HCEC 1CT (cell line): ENCODE data around the gene DNAJB4.
"Not testable (repeated sequence)": the region's sequence is repeated elsewhere in the genome, so short reads cannot be mapped to it uniquely, and the experiment has no call there.

Experiments
- DNase-seq: peaks from one replicate; pipeline ENCODE4 v3.0.0-alpha.2; 2017

Gene DNAJB4

GRCh38 chr1:77991638-77992037 lies 13.1 kb upstream of the DNAJB4 start:
- no peak for DNase-seq

- no peak for DNase-seq
Measured at GRCh38 chr1:77994117-77994705, 10.5 kb upstream of the DNAJB4 start.

- no peak for DNase-seq
Measured at GRCh38 chr1:77996734-77997133, 8.0 kb upstream of the DNAJB4 start.

- not testable (repeated sequence) for DNase-seq
Measured at GRCh38 chr1:78000536-78000935, 4.2 kb upstream of the DNAJB4 start.

- DNase-seq, result no peak
Measured at GRCh38 chr1:78003070-78003746, 1.5 kb upstream of the DNAJB4 start.

GRCh38 chr1:78003882-78004718 lies 639 bp upstream of the DNAJB4 start:
- peak; percentile 87 for DNase-seq

- no peak for DNase-seq
Measured at GRCh38 chr1:78005448-78005722, 646 bp downstream of the DNAJB4 start.

- peak; percentile 86 for DNase-seq
Measured at GRCh38 chr1:78005755-78006154, 1.0 kb downstream of the DNAJB4 start.

GRCh38 chr1:78006521-78006920 lies 1.8 kb downstream of the DNAJB4 start:
- no peak for DNase-seq

GRCh38 chr1:78007677-78008341 lies 3.1 kb downstream of the DNAJB4 start:
- no peak for DNase-seq

- DNase-seq, result peak; percentile 29
Measured at GRCh38 chr1:78009276-78009675, 4.5 kb downstream of the DNAJB4 start.

GRCh38 chr1:78009836-78010235 lies 5.1 kb downstream of the DNAJB4 start:
- peak; percentile 33 for DNase-seq

- DNase-seq, result no peak
Measured at GRCh38 chr1:78011050-78011449, 6.3 kb downstream of the DNAJB4 start.

GRCh38 chr1:78015148-78015547 lies 10.4 kb downstream of the DNAJB4 start:
- no peak for DNase-seq

- DNase-seq, result no peak
Measured at GRCh38 chr1:78019024-78019423, 14.3 kb downstream of the DNAJB4 start.

GRCh38 chr1:78021134-78021533 lies 16.4 kb downstream of the DNAJB4 start:
- not testable (repeated sequence) for DNase-seq

- no peak for DNase-seq
Measured at GRCh38 chr1:78029793-78030192, 25.1 kb downstream of the DNAJB4 start.

- no peak for DNase-seq
Measured at GRCh38 chr1:78032996-78033796, 28.5 kb downstream of the DNAJB4 start.

- no peak for DNase-seq
Measured at GRCh38 chr1:78033797-78034172, 29.0 kb downstream of the DNAJB4 start.

GRCh38 chr1:78035121-78035520 lies 30.4 kb downstream of the DNAJB4 start:
- DNase-seq, result no peak

- DNase-seq, result no peak
Measured at GRCh38 chr1:78036450-78036849, 31.7 kb downstream of the DNAJB4 start.

- peak; percentile 78 for DNase-seq
Measured at GRCh38 chr1:78038071-78038470, 33.3 kb downstream of the DNAJB4 start.

GRCh38 chr1:78038491-78038939 lies 33.8 kb downstream of the DNAJB4 start:
- DNase-seq, result peak; percentile 91
